ENCODE measurements around the gene HECTD2. TPM values are rescaled to one million over a fixed set of nuclear protein-coding genes. Genes with fewer than 3 reads are reported as not detected.
A peak's percentile ranks its signal among the peaks of the same experiment; 100 is the strongest.

The HECTD2 gene
- total RNA-seq, 1 experiment from 2014 or later: 9.4 TPM

DNA sequence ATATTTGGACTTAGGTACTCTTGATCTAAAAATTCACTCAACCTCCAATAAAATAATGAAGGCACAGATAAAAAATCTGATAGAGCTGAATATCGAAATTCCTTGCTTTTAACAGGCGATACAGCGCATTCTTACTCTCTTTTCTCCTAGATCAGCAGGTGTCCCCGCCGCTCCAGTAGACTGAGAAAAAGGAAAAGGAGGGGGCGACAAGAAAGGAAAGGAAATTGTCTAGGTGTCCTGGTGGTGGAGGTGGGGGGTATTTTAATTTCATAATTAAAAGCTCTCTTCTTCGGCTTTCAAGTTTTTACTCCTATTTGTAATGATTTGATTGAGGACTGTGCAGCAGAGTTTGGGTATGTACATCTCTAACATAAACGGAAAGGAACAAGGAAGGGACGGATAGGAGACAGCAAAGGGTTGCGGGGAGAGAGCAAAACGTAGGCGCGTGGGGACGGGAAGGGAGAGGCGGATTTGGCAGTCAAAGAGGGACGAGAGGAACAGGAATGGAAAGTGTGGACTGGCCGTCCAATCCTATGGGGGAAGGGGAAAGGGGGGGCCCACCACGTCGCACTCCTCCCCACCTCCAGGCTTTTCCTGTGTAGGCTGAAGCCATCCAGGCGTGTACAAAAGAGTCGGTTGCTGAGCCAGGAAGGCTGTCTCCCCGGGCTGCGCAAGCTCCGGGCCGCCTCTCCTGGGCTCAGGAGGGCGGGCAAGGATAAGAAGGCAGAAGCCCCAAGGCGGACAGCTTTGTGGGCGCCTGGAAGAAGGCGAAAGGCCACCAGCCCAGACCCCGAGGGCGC is 875 bp upstream of the HECTD2 start:
- DNase-seq (ENCODE audit: low spot score) (peak; percentile 42), ATAC-seq (peak; percentile 48)
- POLR2A ChIA-PET: no interaction called here
- no peaks in the 10 kb centered on the region for H3K36me3 Mint-ChIP-seq
- peak overlapping the region; percentile 93 for H3K4me3 Mint-ChIP-seq
- peaks cover 4% of the 10 kb centered on the region; the same call in 1 of the 2 replicates for H3K27me3 Mint-ChIP-seq (ENCODE audit: low read depth)
- CTCF ChIA-PET: interaction anchor here (0.5 to 0.6 kb wide), 2 partner anchors 74 to 226 kb away, joined by 3 read pairs; no protein-coding TSS in a partner anchor
- peak overlapping the region; percentile 98 for H3K27ac Mint-ChIP-seq
- H3K9me3 Mint-ChIP-seq: no peaks in the 10 kb centered on the region
- peaks cover 55% of the 10 kb centered on the region for H3K4me1 Mint-ChIP-seq
- TF ChIP-seq, protein P1, sequence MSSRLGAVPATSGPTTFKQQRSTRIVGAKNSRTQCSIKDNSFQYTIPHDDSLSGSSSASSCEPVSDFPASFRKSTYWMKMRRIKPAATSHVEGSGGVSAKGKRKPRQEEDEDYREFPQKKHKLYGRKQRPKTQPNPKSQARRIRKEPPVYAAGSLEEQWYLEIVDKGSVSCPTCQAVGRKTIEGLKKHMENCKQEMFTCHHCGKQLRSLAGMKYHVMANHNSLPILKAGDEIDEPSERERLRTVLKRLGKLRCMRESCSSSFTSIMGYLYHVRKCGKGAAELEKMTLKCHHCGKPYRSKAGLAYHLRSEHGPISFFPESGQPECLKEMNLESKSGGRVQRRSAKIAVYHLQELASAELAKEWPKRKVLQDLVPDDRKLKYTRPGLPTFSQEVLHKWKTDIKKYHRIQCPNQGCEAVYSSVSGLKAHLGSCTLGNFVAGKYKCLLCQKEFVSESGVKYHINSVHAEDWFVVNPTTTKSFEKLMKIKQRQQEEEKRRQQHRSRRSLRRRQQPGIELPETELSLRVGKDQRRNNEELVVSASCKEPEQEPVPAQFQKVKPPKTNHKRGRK (CRISPR knock-in tag; IDR thresholded peaks at IDR 0.05; ENCODE audit: borderline replicate concordance): no peak
- no peak for TF ChIP-seq PRRX2 (CRISPR knock-in tag; IDR thresholded peaks at IDR 0.05)
- TF ChIP-seq, protein P2, sequence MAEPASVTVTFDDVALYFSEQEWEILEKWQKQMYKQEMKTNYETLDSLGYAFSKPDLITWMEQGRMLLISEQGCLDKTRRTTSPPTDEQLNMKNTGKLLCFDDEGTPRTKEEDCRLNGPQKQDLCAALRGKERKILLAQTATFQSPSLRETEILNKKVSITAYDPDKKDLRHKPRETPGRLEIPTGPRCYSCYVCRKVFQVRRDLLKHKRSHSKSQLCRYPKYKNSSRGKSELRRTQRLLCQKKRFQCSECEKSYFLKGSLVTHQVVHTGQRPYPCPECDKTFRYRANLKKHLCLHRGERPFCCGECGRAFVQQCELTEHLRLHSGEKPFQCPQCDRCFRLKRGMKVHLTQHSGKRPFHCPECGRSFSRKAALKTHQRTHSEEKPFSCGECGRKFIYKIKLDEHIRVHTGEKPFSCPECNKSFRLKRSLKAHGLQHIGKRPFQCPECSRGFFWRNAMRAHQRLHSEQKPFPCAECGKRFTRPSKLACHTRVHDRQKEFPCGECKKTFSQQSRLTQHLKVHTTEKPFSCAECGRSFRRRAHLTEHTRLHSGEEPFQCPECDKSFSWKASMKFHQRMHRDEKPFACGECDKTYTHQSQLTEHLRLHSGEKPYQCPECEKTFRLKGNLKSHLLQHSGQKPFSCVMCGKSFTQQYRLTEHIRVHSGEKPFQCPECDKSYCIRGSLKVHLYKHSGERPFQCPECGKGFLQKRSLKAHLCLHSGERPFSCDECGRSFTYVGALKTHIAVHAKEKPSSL (CRISPR knock-in tag; conservative IDR thresholded peaks at IDR 0.05): no peak
- no peak for TF ChIP-seq SMAD4 (CRISPR knock-in tag; IDR thresholded peaks at IDR 0.05)
- TF ChIP-seq, protein P3, sequence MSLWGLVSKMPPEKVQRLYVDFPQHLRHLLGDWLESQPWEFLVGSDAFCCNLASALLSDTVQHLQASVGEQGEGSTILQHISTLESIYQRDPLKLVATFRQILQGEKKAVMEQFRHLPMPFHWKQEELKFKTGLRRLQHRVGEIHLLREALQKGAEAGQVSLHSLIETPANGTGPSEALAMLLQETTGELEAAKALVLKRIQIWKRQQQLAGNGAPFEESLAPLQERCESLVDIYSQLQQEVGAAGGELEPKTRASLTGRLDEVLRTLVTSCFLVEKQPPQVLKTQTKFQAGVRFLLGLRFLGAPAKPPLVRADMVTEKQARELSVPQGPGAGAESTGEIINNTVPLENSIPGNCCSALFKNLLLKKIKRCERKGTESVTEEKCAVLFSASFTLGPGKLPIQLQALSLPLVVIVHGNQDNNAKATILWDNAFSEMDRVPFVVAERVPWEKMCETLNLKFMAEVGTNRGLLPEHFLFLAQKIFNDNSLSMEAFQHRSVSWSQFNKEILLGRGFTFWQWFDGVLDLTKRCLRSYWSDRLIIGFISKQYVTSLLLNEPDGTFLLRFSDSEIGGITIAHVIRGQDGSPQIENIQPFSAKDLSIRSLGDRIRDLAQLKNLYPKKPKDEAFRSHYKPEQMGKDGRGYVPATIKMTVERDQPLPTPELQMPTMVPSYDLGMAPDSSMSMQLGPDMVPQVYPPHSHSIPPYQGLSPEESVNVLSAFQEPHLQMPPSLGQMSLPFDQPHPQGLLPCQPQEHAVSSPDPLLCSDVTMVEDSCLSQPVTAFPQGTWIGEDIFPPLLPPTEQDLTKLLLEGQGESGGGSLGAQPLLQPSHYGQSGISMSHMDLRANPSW (CRISPR knock-in tag; conservative IDR thresholded peaks at IDR 0.05; ENCODE audit: low read depth): no peak
- TF ChIP-seq FOXJ3 (CRISPR knock-in tag; IDR thresholded peaks at IDR 0.05; ENCODE audit: borderline replicate concordance): no peak
- TF ChIP-seq ZBTB21 (CRISPR knock-in tag; IDR thresholded peaks at IDR 0.05; ENCODE audit: borderline replicate concordance): no peak
- TF ChIP-seq, protein P4, sequence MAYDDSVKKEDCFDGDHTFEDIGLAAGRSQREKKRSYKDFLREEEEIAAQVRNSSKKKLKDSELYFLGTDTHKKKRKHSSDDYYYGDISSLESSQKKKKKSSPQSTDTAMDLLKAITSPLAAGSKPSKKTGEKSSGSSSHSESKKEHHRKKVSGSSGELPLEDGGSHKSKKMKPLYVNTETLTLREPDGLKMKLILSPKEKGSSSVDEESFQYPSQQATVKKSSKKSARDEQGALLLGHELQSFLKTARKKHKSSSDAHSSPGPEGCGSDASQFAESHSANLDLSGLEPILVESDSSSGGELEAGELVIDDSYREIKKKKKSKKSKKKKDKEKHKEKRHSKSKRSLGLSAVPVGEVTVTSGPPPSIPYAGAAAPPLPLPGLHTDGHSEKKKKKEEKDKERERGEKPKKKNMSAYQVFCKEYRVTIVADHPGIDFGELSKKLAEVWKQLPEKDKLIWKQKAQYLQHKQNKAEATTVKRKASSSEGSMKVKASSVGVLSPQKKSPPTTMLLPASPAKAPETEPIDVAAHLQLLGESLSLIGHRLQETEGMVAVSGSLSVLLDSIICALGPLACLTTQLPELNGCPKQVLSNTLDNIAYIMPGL (CRISPR knock-in tag; IDR thresholded peaks at IDR 0.05): 0 out of 2 replicates have a peak, but pooled peaks have one; percentile 65
- TF ChIP-seq, protein P5, sequence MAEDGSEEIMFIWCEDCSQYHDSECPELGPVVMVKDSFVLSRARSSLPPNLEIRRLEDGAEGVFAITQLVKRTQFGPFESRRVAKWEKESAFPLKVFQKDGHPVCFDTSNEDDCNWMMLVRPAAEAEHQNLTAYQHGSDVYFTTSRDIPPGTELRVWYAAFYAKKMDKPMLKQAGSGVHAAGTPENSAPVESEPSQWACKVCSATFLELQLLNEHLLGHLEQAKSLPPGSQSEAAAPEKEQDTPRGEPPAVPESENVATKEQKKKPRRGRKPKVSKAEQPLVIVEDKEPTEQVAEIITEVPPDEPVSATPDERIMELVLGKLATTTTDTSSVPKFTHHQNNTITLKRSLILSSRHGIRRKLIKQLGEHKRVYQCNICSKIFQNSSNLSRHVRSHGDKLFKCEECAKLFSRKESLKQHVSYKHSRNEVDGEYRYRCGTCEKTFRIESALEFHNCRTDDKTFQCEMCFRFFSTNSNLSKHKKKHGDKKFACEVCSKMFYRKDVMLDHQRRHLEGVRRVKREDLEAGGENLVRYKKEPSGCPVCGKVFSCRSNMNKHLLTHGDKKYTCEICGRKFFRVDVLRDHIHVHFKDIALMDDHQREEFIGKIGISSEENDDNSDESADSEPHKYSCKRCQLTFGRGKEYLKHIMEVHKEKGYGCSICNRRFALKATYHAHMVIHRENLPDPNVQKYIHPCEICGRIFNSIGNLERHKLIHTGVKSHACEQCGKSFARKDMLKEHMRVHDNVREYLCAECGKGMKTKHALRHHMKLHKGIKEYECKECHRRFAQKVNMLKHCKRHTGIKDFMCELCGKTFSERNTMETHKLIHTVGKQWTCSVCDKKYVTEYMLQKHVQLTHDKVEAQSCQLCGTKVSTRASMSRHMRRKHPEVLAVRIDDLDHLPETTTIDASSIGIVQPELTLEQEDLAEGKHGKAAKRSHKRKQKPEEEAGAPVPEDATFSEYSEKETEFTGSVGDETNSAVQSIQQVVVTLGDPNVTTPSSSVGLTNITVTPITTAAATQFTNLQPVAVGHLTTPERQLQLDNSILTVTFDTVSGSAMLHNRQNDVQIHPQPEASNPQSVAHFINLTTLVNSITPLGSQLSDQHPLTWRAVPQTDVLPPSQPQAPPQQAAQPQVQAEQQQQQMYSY (CRISPR knock-in tag; IDR thresholded peaks at IDR 0.05): peak; percentile 78
- TF ChIP-seq, protein P6, sequence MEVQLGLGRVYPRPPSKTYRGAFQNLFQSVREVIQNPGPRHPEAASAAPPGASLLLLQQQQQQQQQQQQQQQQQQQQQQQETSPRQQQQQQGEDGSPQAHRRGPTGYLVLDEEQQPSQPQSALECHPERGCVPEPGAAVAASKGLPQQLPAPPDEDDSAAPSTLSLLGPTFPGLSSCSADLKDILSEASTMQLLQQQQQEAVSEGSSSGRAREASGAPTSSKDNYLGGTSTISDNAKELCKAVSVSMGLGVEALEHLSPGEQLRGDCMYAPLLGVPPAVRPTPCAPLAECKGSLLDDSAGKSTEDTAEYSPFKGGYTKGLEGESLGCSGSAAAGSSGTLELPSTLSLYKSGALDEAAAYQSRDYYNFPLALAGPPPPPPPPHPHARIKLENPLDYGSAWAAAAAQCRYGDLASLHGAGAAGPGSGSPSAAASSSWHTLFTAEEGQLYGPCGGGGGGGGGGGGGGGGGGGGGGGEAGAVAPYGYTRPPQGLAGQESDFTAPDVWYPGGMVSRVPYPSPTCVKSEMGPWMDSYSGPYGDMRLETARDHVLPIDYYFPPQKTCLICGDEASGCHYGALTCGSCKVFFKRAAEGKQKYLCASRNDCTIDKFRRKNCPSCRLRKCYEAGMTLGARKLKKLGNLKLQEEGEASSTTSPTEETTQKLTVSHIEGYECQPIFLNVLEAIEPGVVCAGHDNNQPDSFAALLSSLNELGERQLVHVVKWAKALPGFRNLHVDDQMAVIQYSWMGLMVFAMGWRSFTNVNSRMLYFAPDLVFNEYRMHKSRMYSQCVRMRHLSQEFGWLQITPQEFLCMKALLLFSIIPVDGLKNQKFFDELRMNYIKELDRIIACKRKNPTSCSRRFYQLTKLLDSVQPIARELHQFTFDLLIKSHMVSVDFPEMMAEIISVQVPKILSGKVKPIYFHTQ (CRISPR knock-in tag; IDR thresholded peaks at IDR 0.05): 0 out of 2 replicates have a peak, but pooled peaks have one; percentile 6
- no peak for TF ChIP-seq OVOL2 (CRISPR knock-in tag; IDR thresholded peaks at IDR 0.05; ENCODE audit: borderline replicate concordance)
- no peak for TF ChIP-seq NFATC4 (CRISPR knock-in tag; IDR thresholded peaks at IDR 0.05)
- TF ChIP-seq ZNF423 (CRISPR knock-in tag; IDR thresholded peaks at IDR 0.05): no peak
- TF ChIP-seq, protein P7, sequence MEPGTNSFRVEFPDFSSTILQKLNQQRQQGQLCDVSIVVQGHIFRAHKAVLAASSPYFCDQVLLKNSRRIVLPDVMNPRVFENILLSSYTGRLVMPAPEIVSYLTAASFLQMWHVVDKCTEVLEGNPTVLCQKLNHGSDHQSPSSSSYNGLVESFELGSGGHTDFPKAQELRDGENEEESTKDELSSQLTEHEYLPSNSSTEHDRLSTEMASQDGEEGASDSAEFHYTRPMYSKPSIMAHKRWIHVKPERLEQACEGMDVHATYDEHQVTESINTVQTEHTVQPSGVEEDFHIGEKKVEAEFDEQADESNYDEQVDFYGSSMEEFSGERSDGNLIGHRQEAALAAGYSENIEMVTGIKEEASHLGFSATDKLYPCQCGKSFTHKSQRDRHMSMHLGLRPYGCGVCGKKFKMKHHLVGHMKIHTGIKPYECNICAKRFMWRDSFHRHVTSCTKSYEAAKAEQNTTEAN (CRISPR knock-in tag; IDR thresholded peaks at IDR 0.05): no peak
- TF ChIP-seq, protein P8, sequence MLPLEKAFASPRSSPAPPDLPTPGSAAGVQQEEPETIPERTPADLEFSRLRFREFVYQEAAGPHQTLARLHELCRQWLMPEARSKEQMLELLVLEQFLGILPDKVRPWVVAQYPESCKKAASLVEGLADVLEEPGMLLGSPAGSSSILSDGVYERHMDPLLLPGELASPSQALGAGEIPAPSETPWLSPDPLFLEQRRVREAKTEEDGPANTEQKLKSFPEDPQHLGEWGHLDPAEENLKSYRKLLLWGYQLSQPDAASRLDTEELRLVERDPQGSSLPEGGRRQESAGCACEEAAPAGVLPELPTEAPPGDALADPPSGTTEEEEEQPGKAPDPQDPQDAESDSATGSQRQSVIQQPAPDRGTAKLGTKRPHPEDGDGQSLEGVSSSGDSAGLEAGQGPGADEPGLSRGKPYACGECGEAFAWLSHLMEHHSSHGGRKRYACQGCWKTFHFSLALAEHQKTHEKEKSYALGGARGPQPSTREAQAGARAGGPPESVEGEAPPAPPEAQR (CRISPR knock-in tag; IDR thresholded peaks at IDR 0.05): no peak
- TF ChIP-seq ETV6 (CRISPR knock-in tag; IDR thresholded peaks at IDR 0.05): 0 out of 2 replicates have a peak, but pooled peaks have one; percentile 28
